Cardiac fibroblast (primary cell): Measurements from ENCODE around the gene MAML2.

Experiments
- DNase-seq, 2 donors: peaks; one replicate each; pipeline versions ENCODE4 v3.0.0 to v3.0.0-alpha.2; 2010; ENCODE audit warnings: low read depth in 2 of 2
- H3K4me3 ChIP-seq, 2 donors: replicated peaks in 1 of 2; 1 replicate in 1 of 2; 2 replicates in 1 of 2; pipeline ENCODE4 v1.5.1; 2011; ENCODE audit warnings: low read depth in 2 of 2, low read length in 2 of 2, mild to moderate bottlenecking in 2 of 2, moderate library complexity in 1 of 2
- CTCF ChIP-seq: IDR thresholded peaks from one replicate; pipeline ENCODE4 v1.5.1; 2011; ENCODE audit warnings: low read depth, mild to moderate bottlenecking, low read length, inconsistent platforms

Gene MAML2

GRCh38 chr11:95989780-95990179 is 353.2 kb downstream of the MAML2 start:
- no peak overlapping the region for H3K4me3 ChIP-seq
- no peak for TF ChIP-seq CTCF
- no peak for DNase-seq

GRCh38 chr11:95989076-95989605 is 353.9 kb downstream of the MAML2 start:
- H3K4me3 ChIP-seq, result no peak overlapping the region
- no peak for DNase-seq
- TF ChIP-seq CTCF, result no peak

DNA sequence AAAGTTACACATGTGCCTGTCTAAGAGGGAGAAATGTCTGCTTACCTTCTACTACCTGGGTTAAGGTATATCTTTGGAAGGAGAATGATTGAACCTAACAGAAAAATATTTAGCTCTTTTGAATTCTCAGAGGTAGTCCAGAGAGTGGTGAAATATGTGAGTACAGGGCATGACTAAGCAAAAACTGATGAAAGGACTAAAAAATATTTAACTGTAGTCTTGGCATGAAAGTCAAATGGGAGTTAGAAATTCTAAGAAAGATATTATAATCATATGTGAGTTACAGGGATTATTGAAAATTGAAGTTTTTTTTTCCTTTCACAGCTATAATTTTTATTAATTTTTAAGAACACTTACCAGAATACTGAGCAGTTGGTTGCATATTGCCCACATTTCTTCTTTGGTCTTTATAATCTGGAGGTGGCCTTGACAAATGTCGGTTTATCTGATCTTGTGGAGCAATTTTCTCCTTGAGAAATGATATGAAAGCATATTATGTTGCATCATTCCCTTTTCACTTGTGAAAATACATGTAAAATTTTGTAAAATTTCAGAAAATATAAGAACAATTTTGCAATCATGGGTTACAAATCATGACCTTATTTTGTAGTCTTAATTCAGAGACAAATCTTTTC is 357.7 kb downstream of the MAML2 start:
- no peak for TF ChIP-seq CTCF
- no peak overlapping the region for H3K4me3 ChIP-seq
- peak; percentile 46 to 71 for DNase-seq

DNA sequence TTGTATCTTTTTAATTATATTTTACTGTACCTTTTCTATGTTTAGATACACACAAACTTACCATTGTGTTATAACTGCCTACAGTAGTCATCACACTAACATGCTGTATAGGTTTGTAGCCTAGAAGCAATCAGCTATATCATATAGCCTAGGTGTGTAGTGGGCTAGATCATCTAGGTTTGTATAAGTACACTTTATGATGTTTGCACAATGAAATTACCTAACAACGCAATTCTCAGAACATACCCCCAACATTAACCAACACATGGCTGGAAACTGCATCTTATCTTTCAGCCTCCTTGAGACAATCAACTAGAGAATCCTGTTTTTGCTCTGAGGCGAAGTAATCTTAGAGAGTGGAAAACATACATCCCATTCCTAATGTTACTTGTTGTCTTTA is 358.9 kb downstream of the MAML2 start:
- no peak for TF ChIP-seq CTCF
- no peak overlapping the region for H3K4me3 ChIP-seq
- no peak for DNase-seq

DNA sequence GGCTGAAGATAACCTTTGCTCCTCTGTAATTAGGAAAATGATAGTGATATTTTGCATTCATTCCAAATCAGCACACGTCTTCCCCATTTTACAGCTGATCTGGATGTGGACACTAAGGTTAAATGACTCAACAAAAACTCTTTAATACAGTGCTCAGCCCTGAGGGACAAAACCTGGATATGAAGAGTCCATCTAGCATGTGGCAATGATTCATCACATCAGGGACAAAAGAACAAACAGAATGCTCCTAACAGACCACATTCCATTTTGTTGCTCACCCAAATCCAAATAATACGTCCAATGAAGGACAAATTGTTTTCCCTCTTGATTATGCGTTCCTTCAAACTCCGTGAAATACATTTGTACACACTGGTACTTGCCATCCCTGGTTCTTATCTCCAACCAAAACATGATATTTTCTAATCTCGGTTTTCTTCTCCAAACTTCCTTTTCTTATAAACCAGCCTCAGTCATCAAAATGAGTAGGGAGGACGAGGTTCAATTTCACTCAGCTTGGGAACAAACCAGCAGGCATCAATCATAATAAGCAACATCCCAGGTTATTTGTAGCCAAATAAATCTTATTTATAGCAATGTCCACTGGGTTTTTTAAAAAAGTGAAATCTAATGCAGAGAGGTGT is 365.3 kb downstream of the MAML2 start:
- no peak for TF ChIP-seq CTCF
- peak; percentile 52 to 94 for DNase-seq
- no peak overlapping the region for H3K4me3 ChIP-seq

GRCh38 chr11:95976550-95976949 is 366.4 kb downstream of the MAML2 start:
- TF ChIP-seq CTCF, result no peak
- peak in 1 of 2 donors; percentile 29 for DNase-seq
- no peak overlapping the region for H3K4me3 ChIP-seq
